Omental fat pad (tissue), 4 donors: ENCODE results near the gene PDCD6IP. TPM values are rescaled to one million over a fixed set of nuclear protein-coding genes. Genes with fewer than 3 reads are reported as not detected.

ENCODE experiments used
- ATAC-seq: fragments of 150-250 bp; one replicate; pipeline ENCODE4 v1.9.1; 2016; ENCODE audit warnings: mild to moderate bottlenecking, moderate library complexity; ENCODE audit not compliant: low FRiP score
- DNase-seq: peaks from one replicate; pipeline ENCODE4 v3.0.0-alpha.2; 2019; ENCODE audit warnings: low spot score
- CTCF ChIP-seq, 3 donors: fragments of 450-650 bp; IDR thresholded peaks; one replicate each; pipeline ENCODE4 v1.5.1; 2016 to 2017; ENCODE audit warnings: antibody characterized with exemption in 3 of 3, mild to moderate bottlenecking in 3 of 3, moderate library complexity in 2 of 3
- total RNA-seq, 4 donors: library from RNA; depleted of rRNA; stranded (reverse); fragments of >200 nt; gene quantifications; one replicate each; pipeline ENCODE4 v1.1.0, GENCODE V29; 2016

Gene PDCD6IP
- total RNA-seq, 4 donors from 2014 or later = 115 to 167 (median 163) TPM

DNA sequence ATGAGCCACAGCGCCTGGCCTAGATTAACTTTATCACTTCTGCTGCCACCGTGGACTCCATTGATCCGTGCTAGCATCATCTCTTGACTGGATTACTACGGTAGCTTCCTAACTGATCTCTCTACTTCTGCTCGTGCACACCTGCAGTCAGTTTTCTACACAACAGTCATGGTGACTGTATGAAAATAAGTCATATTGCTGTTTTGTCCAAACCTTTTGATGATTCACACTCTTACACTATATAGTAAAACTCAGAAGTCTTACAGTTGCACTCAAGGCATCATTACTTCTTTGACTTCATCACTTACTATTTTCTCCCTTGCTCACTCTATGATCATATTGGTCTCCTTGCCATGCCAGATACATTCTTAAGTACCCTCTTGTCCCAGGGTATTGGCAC, 10.1 kb downstream of the PDCD6IP start:
- no peak for TF ChIP-seq CTCF (IDR thresholded peaks at IDR 0.05)
- DNase-seq = no peak
- ATAC-seq = no peak

GRCh38 chr3:33810545-33810944, 12.1 kb downstream of the PDCD6IP start:
- ATAC-seq (no peak), DNase-seq (no peak)
- no peak for TF ChIP-seq CTCF (IDR thresholded peaks at IDR 0.05)

- no peak for ATAC-seq
- no peak for DNase-seq
- TF ChIP-seq CTCF (IDR thresholded peaks at IDR 0.05) = no peak
Measured at GRCh38 chr3:33821989-33822388, 23.6 kb downstream of the PDCD6IP start.

DNA sequence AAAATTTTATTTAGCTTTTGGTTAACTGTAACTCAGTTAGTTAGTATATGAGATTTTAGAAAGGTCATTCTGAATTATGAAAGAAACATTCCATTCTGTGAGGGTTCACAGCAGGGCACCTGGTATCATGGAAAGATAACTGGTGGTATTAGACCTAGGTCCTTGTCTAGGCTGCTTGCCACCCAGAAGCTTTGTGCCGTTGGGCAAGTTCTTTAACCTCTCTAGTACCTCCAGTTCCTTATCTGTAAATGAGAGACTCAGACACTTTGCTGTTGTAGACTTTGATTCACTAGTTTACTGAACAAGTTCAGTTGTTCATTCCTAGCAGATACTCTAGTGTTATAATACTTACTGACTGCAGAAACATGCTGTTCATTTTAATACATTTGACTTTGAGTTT, 25.4 kb downstream of the PDCD6IP start:
- DNase-seq (no peak), ATAC-seq (no peak)
- no peak for TF ChIP-seq CTCF (IDR thresholded peaks at IDR 0.05)

DNA sequence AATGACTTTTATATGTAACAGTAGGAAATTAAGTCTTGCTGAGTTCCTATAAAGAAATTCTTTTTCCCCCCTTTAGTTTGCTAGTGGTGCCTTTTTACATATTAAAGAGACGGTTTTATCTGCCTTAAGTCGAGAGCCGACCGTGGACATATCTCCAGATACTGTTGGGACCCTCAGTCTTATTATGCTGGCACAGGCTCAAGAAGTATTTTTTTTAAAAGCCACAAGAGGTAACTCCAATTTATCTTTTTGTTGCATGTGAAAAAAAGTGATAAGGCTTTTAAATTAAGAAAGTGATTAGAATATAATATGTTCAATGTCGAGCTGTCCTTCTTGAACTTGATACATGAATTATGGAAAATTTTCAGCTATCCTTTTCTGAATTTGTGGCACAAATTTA, 26.7 kb downstream of the PDCD6IP start:
- no peak for TF ChIP-seq CTCF (IDR thresholded peaks at IDR 0.05)
- ATAC-seq = no peak
- no peak for DNase-seq

GRCh38 chr3:33826206-33826605, 27.8 kb downstream of the PDCD6IP start:
- ATAC-seq (no peak), DNase-seq (no peak)
- no peak for TF ChIP-seq CTCF (IDR thresholded peaks at IDR 0.05)

GRCh38 chr3:33826688-33827087, 28.3 kb downstream of the PDCD6IP start:
- no peak for TF ChIP-seq CTCF (IDR thresholded peaks at IDR 0.05)
- DNase-seq (no peak), ATAC-seq (no peak)
